HG03575 (cell line): ENCODE data around the gene ATF1.

ENCODE experiments used
- ATAC-seq: cut with Tn5 transposase; IDR thresholded peaks from one replicate; pipeline ENCODE4 v1.9.1; 2021; ENCODE audit not compliant: unreplicated experiment, insufficient number of reproducible peaks, low FRiP score; ENCODE audit errors: extremely low read depth

Gene ATF1

DNA sequence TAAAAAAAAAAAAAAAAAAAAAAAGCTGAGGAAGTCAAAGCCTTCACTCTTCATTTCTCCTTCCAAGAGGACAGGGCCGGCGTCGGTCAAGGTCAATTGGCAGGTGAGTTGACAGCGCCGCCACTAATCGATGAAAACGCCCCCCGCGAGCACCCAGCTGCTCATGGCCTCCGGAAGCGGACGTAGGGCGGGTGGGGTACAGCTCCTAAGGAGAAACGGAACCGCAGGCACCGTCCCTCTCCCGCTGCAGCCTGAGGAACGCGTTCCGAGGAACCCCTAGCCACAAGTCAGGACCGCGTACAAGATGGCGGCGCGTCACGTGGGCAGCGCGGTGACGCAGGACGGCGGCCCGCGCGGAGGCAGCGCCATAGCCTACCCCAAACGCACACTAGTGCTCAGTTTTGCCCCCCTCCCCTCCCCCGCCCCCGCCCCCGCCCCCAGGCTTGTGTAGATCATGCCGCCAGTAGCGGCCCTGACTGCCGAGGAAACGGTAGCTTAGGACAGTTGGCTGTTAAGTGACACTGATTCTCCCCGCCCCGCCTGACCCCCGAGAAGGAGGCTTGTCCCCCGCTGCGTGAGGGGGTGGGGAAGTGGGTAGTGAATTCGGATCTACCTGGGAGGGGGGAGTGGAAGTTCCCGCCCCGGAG lies at the start of gene ATF1:
Gene ATF1, plus strand, starts transcription at position 463 of the 647 bp plus-strand sequence. CDS start 16,045 bp downstream, outside the sequence.
- ATAC-seq: no peak

GRCh38 chr12:50715174-50715573 lies 48.7 kb upstream of the ATF1 start:
- no peak for ATAC-seq

GRCh38 chr12:50718760-50719159 lies 45.1 kb upstream of the ATF1 start:
- no peak for ATAC-seq

DNA sequence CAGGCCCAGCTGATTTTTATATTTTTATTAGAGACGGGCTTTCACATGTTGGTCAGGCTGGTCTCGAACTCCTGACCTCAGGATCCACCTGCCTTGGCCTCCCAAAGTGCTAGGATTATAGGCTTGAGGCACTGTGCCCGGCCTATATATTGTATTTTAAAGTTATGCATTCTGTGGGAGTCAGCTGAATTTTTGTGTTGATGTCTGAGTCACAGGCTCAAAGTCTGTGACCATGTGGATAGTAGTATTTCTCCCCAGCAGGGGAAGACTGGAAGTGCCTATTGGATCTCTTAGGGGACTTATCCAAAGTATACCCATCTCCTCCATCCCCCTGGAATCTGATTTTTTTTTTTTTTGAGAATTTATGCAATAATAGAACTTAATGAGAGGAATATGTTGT lies 43.8 kb upstream of the ATF1 start:
- no peak for ATAC-seq

DNA sequence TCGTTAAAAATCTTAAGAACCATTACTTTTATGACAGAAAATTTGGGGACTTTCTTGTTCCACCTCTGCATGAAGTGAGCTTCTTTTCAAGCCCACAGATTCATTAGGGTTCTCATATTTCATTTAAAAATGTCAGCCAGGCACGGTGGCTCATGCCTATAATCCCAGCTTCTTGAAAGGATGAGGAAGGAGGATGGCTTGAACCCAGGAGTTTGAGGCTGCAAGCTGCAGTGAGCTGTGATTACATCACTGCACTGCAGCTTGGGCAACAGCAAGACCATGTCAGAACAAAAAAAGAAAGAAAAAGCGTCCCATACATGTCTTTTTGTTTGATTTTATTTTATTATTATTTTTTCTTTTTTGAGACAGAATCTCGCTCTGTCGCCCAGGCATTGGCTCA lies 43.4 kb upstream of the ATF1 start:
- ATAC-seq: no peak

GRCh38 chr12:50723865-50724264 lies 40.0 kb upstream of the ATF1 start:
- ATAC-seq: no peak

DNA sequence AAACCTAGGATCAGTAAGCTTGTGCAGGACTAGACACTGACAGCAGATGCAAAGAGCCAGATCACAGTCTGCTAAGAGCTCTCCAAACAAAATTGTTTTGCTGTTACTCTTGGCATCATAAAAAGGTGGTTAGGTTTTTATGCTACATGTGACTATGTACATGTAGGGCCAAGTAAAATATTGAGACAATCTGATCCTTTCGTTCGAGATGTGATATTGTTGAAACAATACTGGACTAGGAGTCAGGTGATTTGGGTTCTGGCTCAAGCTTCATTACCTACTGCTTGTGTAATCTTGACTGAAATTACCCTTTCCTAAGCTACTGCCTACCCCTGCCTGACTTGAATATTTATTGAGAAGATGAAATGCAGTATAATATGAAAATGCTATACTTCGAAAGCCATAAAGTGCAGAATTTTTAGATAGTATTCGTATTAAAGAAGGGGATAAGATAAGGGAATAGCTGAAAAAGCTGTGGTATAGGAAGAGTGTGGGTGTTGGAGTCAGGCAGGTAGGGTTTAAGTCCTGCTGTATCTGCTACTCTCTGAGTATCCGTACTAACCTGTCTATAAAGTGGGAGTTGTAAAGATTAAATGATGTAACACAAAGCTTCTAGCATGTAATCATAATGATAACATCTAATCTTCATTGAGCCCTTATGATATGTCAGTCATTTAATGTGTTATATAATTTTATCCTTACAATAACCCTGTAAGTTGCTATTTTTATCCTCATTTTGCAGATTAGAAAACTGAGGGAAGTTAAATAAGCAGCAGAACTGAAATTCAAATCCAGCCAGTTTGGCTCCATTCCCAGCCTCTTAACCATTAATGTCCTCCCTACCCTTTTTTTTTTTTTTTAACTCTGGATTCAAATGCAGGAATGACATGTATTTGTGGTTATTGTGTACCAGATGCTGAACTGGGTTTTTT lies 38.6 kb upstream of the ATF1 start:
- ATAC-seq: no peak

GRCh38 chr12:50727466-50727865 lies 36.4 kb upstream of the ATF1 start:
- ATAC-seq: no peak

- no peak for ATAC-seq
Observed at GRCh38 chr12:50728417-50728816, 35.5 kb upstream of the ATF1 start.

DNA sequence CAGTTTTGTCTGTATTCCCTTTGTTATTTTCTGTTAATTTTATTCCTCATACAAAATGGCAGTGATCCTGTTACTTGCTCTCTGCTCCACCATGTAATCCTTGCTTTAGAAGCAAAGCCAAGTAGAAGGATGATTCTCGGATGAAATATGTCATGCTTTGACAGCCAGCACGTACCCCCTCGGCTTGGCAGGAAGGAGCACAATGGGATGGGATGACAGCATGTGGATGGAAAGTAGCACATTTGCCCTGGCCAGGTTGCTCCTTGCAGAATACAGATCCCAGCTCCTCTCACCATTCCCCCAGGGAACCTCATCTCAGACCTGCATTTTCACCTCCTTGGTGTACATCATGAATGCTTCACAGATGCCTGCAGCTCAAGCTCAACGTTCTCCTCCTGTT lies 35.1 kb upstream of the ATF1 start:
- ATAC-seq: no peak

DNA sequence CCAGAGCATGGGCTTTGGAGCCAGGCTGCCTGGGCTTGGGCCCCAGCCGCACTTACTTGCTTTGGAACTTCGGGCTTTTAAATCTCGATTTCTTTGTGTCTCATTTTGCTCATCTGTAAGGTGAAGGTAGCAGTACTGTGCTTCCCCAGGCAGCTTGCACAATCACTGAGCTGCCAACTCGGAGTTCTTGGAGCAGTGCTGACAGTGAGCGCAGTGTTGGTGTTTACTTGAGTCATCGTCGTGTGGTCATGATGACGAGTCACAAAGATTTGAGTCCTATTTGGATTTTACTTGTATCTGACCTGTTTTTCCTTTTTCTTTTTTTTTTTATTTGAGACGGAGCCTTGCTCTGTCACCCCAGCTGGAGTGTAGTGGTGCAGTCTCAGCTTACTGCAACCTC lies 31.3 kb upstream of the ATF1 start:
- no peak for ATAC-seq

DNA sequence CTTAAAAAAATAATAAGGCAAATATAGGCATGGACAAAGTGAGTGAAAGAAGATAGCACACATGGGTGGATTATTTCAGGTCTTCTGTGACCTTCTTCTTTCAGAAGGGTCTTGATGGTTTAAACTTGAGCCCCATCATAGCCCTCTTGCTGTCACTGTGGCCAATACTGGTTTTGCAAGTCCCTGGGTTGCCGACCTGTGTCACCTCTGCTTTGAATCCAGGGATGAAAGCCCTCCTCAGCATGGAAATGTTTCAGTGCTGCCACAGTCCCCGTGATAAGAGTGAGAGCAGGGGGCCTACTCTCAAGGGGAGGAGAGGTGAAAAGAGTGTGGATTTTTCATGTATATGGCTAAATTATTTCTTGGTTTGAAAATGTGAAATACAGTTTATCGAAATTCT lies 30.2 kb upstream of the ATF1 start:
- ATAC-seq: no peak

- no peak for ATAC-seq
Observed at GRCh38 chr12:50734409-50735263, 29.3 kb upstream of the ATF1 start.

DNA sequence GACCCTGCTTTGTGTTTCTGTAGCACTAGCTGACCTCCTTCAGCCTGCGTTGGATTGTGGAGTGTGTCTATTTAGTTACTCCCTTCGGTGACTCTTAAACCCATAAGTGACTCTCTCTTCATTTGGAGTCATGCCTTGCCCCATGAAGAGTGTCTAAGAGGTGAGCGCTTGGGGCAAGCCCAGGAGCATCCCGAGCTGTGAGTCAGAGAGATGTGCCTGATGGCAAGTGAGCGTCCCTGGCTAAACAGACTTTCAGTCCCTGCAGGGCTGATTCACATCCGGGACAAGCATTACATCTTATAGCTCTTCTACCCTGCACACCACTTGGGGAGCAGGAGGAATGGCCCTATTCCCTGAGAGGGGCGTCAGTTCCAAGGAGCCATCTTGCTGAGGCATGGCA lies 24.3 kb upstream of the ATF1 start:
- no peak for ATAC-seq

DNA sequence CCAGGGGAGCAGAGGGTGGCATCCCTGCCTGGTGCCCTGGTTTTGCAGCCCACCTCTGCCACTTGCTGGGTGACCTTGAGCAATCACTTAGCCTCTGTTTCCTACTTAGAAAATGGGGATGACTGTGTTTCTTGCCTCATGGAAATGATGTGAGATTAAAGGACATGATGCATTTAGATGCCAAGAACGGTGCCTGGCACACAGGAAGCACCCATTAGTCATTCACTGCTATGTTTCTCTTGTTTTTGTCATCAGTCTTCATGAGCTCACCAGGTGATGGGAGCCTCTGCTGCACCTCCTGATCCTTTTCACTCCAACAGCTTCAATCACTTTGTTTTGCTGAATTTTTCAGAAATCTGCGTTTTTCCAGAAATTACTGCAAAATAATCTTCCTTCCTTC lies 23.6 kb upstream of the ATF1 start:
- no peak for ATAC-seq

DNA sequence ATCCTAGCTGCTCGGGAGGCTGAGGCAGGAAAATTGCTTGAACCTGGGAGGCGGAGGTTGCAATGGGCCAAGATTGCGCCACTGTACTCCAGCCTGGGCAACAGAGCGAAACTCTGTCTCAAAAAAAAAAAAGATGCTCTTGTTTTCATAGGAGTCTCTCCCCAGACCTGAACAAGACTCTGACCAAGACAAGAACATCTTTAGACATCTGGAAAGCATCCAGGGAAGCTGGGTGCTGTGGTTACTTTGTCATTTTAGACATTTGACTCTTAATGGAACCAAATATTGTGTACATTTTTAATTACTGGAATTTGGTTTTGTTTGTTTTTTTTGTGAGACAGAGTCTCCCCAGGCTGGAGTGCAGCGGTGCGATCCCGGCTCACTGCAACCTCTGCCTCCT lies 21.1 kb upstream of the ATF1 start:
- no peak for ATAC-seq

- no peak for ATAC-seq
Observed at GRCh38 chr12:50745861-50746260, 18.0 kb upstream of the ATF1 start.

- ATAC-seq: no peak
Observed at GRCh38 chr12:50746431-50746830, 17.5 kb upstream of the ATF1 start.

DNA sequence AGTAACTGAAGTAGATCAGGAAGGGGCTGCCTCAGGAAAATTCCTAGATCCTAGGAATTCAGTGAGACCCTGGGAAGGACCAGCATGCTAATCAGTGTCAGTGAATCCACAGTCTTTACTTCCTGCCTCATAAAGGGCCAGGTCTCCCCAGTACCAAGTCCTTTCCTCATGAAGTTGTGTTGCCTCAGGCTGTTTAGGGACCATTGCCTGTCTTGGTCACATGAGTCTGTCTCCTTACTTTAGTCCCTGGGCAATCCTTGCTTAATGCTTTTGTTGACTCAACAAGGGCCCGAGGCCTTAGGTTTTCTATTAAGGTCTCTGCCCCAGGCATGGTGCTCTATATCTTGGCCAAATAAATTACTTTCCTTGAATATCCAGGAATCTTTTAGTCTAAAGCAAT lies 16.1 kb upstream of the ATF1 start:
- ATAC-seq: no peak

GRCh38 chr12:50749459-50749882 lies 14.4 kb upstream of the ATF1 start:
- ATAC-seq: no peak
